Ramos (cell line): ENCODE results near the gene DUSP10.

ENCODE experiments used
- in situ Hi-C: fragments of 300-500 bp; cut with MboI; formaldehyde crosslinking; loops from one replicate; pipeline ENCODE4 v1.14.3; 2022; ENCODE audit warnings: low sequenced_read_pairs; ENCODE audit not compliant: unreplicated experiment

DUSP10 gene

GRCh38 chr1:221741703-221742554, at the start of gene DUSP10:
Gene DUSP10, minus strand, starts transcription at chr1:221742089. Its CDS starts 2,345 bp downstream, at chr1:221739744.
- in situ Hi-C loops: no loop called here

- in situ Hi-C loops: no loop called here
Observed at GRCh38 chr1:221788466-221788865, 46.6 kb upstream of the DUSP10 start.

- in situ Hi-C loops: no loop called here
Observed at GRCh38 chr1:221786647-221787046, 44.8 kb upstream of the DUSP10 start.

GRCh38 chr1:221783936-221784335, 42.0 kb upstream of the DUSP10 start:
- in situ Hi-C loops: no loop called here

GRCh38 chr1:221783437-221783836, 41.5 kb upstream of the DUSP10 start:
- in situ Hi-C loops: no loop called here

- in situ Hi-C loops: no loop called here
Observed at GRCh38 chr1:221782970-221783369, 41.1 kb upstream of the DUSP10 start.

- in situ Hi-C loops: no loop called here
Observed at GRCh38 chr1:221782477-221782876, 40.6 kb upstream of the DUSP10 start.

GRCh38 chr1:221781102-221781755, 39.3 kb upstream of the DUSP10 start:
- in situ Hi-C loops: no loop called here

GRCh38 chr1:221780175-221780574, 38.3 kb upstream of the DUSP10 start:
- in situ Hi-C loops: no loop called here

GRCh38 chr1:221779771-221780170, 37.9 kb upstream of the DUSP10 start:
- in situ Hi-C loops: no loop called here

GRCh38 chr1:221778535-221779142, 36.8 kb upstream of the DUSP10 start:
- in situ Hi-C loops: no loop called here

GRCh38 chr1:221778125-221778524, 36.2 kb upstream of the DUSP10 start:
- in situ Hi-C loops: no loop called here

GRCh38 chr1:221777431-221778072, 35.7 kb upstream of the DUSP10 start:
- in situ Hi-C loops: no loop called here

- in situ Hi-C loops: no loop called here
Observed at GRCh38 chr1:221776495-221777301, 34.8 kb upstream of the DUSP10 start.

GRCh38 chr1:221775206-221775605, 33.3 kb upstream of the DUSP10 start:
- in situ Hi-C loops: no loop called here

- in situ Hi-C loops: no loop called here
Observed at GRCh38 chr1:221774054-221774842, 32.4 kb upstream of the DUSP10 start.

GRCh38 chr1:221773383-221773782, 31.5 kb upstream of the DUSP10 start:
- in situ Hi-C loops: no loop called here

- in situ Hi-C loops: no loop called here
Observed at GRCh38 chr1:221772117-221772516, 30.2 kb upstream of the DUSP10 start.

- in situ Hi-C loops: no loop called here
Observed at GRCh38 chr1:221768444-221769066, 26.7 kb upstream of the DUSP10 start.
